ENCODE measurements around the gene DNAAF5.

DNA sequence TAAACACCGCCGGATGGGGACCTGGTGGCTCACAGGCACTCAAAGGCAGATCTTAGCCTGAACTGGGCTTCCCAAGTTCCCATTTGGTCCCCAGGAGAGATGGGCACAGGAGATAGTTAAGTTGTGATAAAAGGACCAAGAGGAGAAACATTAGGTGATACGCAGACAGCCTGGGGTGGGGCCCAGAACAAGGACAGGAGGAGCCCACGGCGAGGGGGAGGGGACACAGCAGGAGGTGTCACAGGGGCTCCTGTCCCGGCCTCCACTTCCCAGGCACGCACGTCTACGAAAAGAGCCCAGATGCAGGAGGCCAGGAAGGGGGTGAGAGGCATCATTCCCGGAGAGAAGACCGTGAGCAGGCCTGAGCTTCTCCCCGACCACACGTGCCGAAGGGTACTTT lies 16.3 kb upstream of the DNAAF5 start:
- TF ChIP-seq TAF1 (IDR thresholded peaks at IDR 0.05; ENCODE audit: low read depth, low read length) (no peak), POLR2A (IDR thresholded peaks at IDR 0.05; ENCODE audit: low read depth, low read length) (no peak), POLR2AphosphoS5 (IDR thresholded peaks at IDR 0.05; ENCODE audit: low read depth, low read length) (no peak), SPI1 (IDR thresholded peaks at IDR 0.05; ENCODE audit: low read depth, low read length) (no peak), POU2F2 (IDR thresholded peaks at IDR 0.05; ENCODE audit: low read depth, low read length) (no peak)
